COLO668 (cell line): ENCODE measurements around the gene CCR5.
"Not testable (repeated sequence)": the region's sequence is repeated elsewhere in the genome, so short reads cannot be mapped to it uniquely, and the experiment has no call there.

Experiments used
- DNase-seq: peaks from one replicate; lab custom pipeline; 2025; ENCODE audit not compliant: unreplicated experiment; lab: John Stamatoyannopoulos, UW

CCR5 gene

GRCh38 chr3:46370839-46371518, at the start of gene CCR5:
Gene CCR5, plus strand, starts transcription at chr3:46370946. Its CDS starts 1,957 bp downstream, at chr3:46372903.
- DNase-seq, result no peak

GRCh38 chr3:46321461-46322104, 49.2 kb upstream of the CCR5 start:
- DNase-seq, result no peak

DNA sequence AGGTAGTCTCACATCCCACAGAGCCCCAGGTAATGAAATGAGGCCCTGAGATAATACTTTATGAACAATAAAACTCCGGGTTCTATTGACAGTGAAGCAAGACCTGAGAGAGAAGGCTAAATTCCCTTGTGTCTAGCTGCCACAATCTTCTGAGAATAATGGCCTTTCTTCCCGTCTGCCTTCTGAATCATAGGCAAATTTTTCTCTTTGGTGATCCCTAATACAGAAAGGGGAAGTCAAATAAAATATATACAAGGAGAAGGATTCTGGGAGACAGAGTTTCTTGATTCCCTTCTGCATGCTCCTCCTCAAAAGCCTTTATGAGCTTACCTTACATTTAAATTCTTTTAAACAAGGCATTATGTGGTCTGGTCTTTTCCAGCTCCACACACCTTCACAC, 46.7 kb upstream of the CCR5 start:
- DNase-seq, result no peak

GRCh38 chr3:46325645-46326300, 45.0 kb upstream of the CCR5 start:
- DNase-seq, result no peak

DNA sequence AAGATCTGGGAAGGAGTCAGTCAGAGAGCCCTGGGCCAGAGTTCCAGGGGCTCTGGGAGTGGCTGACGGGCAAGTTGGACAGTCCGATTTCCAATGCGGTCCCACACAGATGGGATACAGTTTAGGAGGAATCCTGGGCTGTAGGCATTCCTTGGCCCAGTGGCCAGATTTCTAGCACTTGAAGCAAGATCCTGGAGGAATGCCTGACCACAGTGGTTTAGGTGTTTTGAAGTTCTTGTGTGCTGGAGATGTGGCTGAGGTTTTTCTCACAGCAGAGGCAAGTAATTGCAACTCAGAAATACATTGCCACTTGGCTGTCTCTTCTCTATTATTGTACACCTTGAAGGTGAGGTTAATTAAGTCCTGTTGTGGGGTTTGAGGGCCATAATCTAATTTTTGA, 40.1 kb upstream of the CCR5 start:
- DNase-seq, result not testable (repeated sequence)

- DNase-seq, result no peak
Observed at GRCh38 chr3:46334741-46335478, 35.8 kb upstream of the CCR5 start.

- no peak for DNase-seq
Observed at GRCh38 chr3:46335541-46335940, 35.2 kb upstream of the CCR5 start.

DNA sequence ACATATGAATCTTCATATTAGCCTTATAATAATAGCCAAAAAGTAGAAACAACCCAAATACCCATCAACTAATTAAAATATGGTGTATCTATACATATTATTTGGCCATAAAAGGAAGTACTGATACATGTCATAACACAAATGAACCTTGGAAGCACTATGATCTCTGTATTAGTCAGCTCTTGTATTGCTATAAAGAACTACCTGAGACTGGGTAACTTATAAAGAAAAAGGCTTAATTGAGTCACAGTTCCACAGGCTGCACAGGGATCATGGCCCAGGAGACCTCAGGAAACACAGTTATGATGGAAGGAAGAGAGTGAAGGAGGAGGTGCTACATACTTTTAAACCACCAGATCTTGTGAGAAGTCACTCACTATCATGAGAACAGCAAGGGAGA, 32.8 kb upstream of the CCR5 start:
- DNase-seq, result no peak

- DNase-seq, result no peak
Observed at GRCh38 chr3:46338840-46339239, 31.9 kb upstream of the CCR5 start.

DNA sequence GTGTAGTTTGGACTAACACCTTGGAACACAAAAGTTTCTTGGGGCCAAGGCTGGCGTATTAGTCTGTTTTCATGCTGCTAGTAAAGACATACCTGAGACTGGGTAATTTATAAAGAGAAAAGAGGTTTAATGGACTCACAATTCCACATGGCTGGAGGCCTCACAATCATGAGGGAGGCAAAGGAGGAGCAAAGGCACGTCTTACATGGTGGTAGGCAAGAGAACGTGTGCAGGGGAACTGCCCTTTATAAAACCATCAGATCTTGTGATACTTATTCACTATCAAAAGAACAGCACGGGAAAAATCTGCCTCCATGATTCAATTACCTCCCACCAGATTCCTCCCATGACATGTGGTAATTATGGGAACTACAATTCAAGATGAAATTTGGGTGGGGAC, 26.3 kb upstream of the CCR5 start:
- no peak for DNase-seq

GRCh38 chr3:46348823-46349482, 21.8 kb upstream of the CCR5 start:
- no peak for DNase-seq

DNA sequence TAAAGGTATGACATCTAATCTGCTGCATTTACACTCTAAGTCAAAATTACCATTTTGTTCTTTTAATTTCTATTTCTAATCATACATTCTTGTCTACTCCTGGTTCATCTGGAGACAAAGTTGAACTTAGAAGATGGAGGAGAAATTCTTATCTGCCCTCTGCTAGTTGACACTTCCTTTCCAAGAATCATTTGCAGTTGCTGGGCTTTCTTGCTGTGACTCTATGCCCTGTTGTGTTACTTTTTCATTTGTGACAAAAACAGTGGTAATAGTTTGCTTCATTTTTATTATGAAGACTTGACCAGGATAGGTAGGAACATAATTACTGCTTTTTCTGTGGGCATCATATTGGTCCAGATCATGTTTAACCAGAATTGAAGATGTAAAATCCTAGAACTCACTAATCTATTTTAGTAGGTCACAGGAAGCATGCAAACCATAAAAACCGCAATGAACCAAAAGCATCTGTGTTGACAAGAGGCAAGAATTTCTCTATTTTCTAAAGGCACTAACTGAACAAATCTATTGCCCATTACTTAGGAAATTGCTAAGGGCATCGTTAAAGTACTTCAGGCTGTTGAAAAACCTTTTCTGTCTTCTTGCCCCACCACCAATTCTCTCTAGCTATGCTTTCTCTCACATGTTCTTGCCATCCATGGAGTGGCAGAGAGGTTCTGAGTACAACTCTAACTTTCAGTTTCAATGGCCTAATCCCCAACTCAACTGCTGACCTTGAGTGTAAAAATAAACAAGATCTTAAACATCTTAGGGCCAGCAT, 21.1 kb upstream of the CCR5 start:
- no peak for DNase-seq

DNA sequence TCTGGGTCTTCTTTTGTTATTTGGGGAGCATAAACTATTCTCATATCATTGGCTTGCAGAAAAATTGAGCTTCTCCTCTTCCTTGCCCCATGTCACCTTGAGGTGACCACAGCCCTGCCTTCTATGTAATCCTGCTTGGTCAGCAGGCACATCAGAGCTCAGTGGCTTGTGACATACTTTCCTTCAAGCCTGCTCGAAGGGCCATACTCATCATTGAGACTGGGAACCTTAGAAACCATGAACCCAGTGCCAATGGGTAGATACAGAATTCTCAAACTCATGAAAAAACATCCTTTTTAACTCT, 20.5 kb upstream of the CCR5 start:
- no peak for DNase-seq

- DNase-seq, result no peak
Observed at GRCh38 chr3:46351646-46352045, 19.1 kb upstream of the CCR5 start.

DNA sequence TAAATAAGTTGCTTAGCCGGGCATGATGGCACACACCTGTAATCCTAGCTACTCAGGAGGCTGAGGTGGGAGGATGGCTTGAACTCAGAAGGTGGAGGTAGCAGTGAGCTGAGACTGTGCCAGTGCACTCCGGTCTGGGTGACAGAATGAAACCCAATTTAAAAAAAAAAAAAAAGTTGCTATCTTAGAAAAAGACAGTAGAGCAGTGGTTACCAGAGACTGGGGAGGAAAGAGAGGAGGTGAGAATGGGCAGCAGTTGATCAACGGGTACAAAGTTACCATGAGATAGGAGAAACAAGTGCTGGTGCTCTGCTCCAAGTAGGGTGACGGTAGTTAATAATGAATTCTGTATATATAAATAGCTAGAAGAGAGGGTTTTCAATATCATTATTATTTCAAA, 17.7 kb upstream of the CCR5 start:
- DNase-seq, result no peak

GRCh38 chr3:46353647-46354410, 16.9 kb upstream of the CCR5 start, which contains the start of gene CCR2:
Gene CCR2, plus strand, starts transcription at chr3:46354111. Its CDS starts 3,417 bp downstream, at chr3:46357528.
- no peak for DNase-seq

- DNase-seq, result no peak
Observed at GRCh38 chr3:46354478-46354877, 16.3 kb upstream of the CCR5 start.

- no peak for DNase-seq
Observed at GRCh38 chr3:46354984-46355383, 15.8 kb upstream of the CCR5 start.

- DNase-seq, result no peak
Observed at GRCh38 chr3:46356276-46356675, 14.5 kb upstream of the CCR5 start.

DNA sequence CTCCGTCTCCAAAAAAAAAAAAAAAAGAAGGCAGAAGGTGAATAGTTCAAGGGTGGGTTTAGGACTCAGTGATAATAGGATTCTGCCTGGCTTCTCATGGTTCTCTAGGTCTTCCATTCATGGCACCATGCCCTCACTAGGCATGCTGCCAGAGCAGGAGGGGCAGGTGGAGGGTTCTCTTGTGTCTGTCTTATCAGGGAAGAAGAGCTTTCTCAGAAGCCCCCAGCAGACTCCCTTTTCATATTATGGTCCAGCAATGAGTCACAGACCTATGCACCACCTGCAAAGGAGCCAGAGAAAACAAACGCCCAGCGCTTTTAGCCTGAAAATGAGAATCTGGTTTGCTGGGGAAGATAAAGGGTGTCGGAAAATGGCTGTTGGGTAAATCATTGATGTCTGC, 13.8 kb upstream of the CCR5 start:
- DNase-seq, result no peak
